Stimulated activated CD8-positive, alpha-beta memory T cell treated with anti-CD3 and anti-CD28 coated beads, Interleukin-4, amount 100 ng/mL, for 24 hours (primary cell): ENCODE results near the gene UGDH.
"Not testable (repeated sequence)": the region's sequence is repeated elsewhere in the genome, so short reads cannot be mapped to it uniquely, and the experiment has no call there.

Experiments used
- DNase-seq: peaks from one replicate; pipeline ENCODE4 v3.0.0-alpha.2; 2020; ENCODE audit warnings: low read depth

The UGDH gene

GRCh38 chr4:39527296-39528060 is at the start of gene UGDH:
TSS of gene UGDH (minus strand) at chr4:39527439. CDS start at chr4:39521512, 5,927 bp downstream.
- DNase-seq = peak; percentile 85

GRCh38 chr4:39574946-39575345 is 47.7 kb upstream of the UGDH start:
- DNase-seq = no peak

GRCh38 chr4:39571504-39571903 is 44.3 kb upstream of the UGDH start:
- no peak for DNase-seq

- no peak for DNase-seq
These were observed 43.8 kb upstream of the UGDH start for GRCh38 chr4:39571054-39571453.

GRCh38 chr4:39569209-39569608 is 42.0 kb upstream of the UGDH start:
- DNase-seq = no peak

- no peak for DNase-seq
These were observed 41.6 kb upstream of the UGDH start for GRCh38 chr4:39568805-39569204.

- no peak for DNase-seq
These were observed 38.8 kb upstream of the UGDH start for GRCh38 chr4:39565878-39566600.

- DNase-seq = no peak
These were observed 36.2 kb upstream of the UGDH start for GRCh38 chr4:39563346-39563847.

GRCh38 chr4:39562792-39563191 is 35.6 kb upstream of the UGDH start:
- DNase-seq = no peak

GRCh38 chr4:39559626-39560025 is 32.4 kb upstream of the UGDH start:
- DNase-seq = no peak

GRCh38 chr4:39555472-39555871 is 28.2 kb upstream of the UGDH start:
- DNase-seq = no peak

GRCh38 chr4:39548425-39549067 is 21.3 kb upstream of the UGDH start:
- no peak for DNase-seq

GRCh38 chr4:39544580-39545315 is 17.5 kb upstream of the UGDH start:
- DNase-seq = no peak

- not testable (repeated sequence) for DNase-seq
These were observed 16.8 kb upstream of the UGDH start for GRCh38 chr4:39544080-39544479.

GRCh38 chr4:39543034-39543433 is 15.8 kb upstream of the UGDH start:
- DNase-seq = no peak

- no peak for DNase-seq
These were observed 15.4 kb upstream of the UGDH start for GRCh38 chr4:39542611-39543012.

- no peak for DNase-seq
These were observed 14.9 kb upstream of the UGDH start for GRCh38 chr4:39541987-39542610.

- no peak for DNase-seq
These were observed 11.9 kb upstream of the UGDH start for GRCh38 chr4:39539089-39539611.

GRCh38 chr4:39533541-39533940 is 6.3 kb upstream of the UGDH start:
- DNase-seq = no peak

- not testable (repeated sequence) for DNase-seq
These were observed 5.0 kb upstream of the UGDH start for GRCh38 chr4:39532237-39532636.

GRCh38 chr4:39530682-39531081 is 3.4 kb upstream of the UGDH start:
- DNase-seq = no peak
